GM12892 (cell line): Measurements from ENCODE around the gene LHFPL6.

Experiments used
- DNase-seq: peaks from one replicate; pipeline ENCODE4 v3.0.0; 2011; ENCODE audit not compliant: insufficient read length
- FAIRE-seq: peaks from 2 replicates; lab custom pipeline; 2011; peaks lifted over from hg19 to GRCh38; lab: Jason Lieb, UNC
- POLR2A ChIP-seq: IDR thresholded peaks from 2 replicates; pipeline ENCODE4 v1.6.1; 2011; ENCODE audit warnings: low read depth, low read length, control low read depth
- POLR2AphosphoS5 ChIP-seq: IDR thresholded peaks from 2 replicates; pipeline ENCODE4 v1.6.1; 2011; ENCODE audit warnings: low read depth, low read length, control low read depth
- TAF1 ChIP-seq: IDR thresholded peaks from 2 replicates; pipeline ENCODE4 v1.6.1; 2011; ENCODE audit warnings: low read depth, mild to moderate bottlenecking, control low read depth, low read length, borderline replicate concordance

The LHFPL6 gene

DNA sequence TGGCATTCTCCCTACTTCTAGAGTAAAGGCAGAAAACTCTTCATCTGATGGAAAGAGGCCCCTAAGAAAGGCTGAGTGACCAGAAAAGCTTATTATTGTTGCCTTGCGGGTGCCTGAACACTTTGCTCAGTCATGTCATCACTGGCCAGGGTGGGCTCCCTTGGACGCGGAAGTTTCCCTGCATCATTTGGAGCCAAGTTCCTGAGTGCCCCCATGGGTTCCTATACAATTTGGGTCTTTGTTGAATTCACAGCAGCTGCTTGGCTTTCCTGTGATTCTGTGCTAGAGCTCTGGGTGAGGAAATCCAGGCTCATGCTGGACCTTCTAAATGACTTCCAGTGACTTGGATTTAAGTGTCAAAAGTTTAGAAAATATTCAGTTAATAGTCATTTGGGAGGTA is 232.9 kb downstream of the LHFPL6 start:
- DNase-seq, result no peak
- TF ChIP-seq TAF1 (no peak), POLR2AphosphoS5 (no peak)
- no peak for FAIRE-seq

DNA sequence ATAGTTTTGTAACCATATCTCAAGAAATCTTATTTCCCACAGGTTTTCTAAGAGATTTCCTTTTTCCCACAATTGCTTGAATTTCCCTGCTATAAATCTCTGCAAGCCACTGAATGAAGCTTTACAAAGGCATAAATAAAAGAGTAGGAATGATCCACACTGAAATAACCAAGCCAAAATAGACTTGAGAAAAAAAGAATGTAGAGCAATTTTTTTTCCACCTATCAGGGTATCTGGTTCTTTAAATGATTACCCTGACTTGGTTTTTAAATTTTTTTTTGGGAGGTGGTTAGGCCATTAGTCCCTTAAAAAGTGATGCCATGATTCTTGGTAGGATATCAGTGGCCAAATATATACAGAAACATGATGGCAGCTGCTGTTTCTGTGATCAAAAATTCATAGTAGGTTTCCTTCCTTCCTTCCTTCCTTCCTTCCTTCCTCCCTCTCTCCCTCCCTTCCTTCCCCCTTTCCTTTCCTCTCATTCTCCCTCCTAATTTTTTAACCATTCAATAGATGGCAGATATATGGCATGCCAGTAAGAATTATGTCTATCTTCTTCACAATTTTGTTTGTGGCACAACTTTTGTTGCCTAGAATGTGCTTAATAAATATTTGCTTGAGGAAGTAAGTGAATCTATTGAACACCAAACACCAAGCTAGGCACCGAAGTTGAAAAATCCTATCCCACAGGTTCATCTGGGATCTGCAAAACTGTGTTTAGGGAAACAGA is 233.7 kb downstream of the LHFPL6 start:
- no peak for DNase-seq
- FAIRE-seq, result no peak
- TF ChIP-seq POLR2AphosphoS5 (no peak), POLR2A (no peak), TAF1 (no peak)

DNA sequence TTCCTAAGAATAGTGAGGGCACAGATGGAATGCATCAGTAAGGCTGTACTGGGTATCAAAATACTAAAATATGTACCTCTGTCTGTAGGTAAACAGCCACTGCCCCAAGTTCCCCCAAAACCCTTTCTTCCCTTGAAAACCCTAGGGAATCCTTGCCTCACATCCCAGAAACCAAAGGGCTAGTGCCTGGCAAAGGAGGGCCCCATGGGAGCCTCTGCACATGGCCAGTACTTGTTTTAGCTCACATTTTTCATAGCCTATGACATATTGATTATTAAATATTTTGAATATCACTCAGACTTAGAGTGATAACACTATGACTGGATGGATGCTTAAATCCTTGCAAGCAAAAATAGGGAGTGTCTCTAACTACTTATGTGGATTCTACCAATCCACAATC is 237.1 kb downstream of the LHFPL6 start:
- DNase-seq (no peak), FAIRE-seq (no peak)
- TF ChIP-seq POLR2AphosphoS5, result no peak
- TF ChIP-seq TAF1, result no peak
- no peak for TF ChIP-seq POLR2A

DNA sequence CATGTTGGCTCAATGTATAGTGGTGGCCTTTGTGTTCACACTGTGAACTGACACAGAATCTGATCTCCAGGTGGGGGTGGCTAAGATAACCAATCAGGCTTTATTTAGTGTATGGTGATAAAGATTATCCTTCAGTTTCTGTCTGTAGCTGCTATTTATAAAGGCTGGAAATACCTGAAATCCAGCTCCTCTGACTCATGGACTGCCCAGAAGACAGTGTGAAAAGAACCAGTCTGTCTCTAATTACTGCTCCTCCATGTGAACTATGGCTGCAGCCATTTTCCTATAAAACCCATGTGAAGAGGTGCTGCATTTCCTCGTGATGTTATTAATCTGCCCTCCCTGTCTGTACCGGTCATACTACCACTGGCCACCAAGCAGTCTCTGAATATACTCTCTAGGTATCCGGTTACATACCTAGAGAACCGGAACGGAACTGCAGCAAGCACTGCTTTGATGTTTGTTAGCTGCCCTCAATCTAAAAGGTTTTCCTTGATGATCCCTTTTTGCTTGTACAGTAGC is 238.0 kb downstream of the LHFPL6 start:
- no peak for TF ChIP-seq POLR2AphosphoS5
- FAIRE-seq (no peak), DNase-seq (no peak)

DNA sequence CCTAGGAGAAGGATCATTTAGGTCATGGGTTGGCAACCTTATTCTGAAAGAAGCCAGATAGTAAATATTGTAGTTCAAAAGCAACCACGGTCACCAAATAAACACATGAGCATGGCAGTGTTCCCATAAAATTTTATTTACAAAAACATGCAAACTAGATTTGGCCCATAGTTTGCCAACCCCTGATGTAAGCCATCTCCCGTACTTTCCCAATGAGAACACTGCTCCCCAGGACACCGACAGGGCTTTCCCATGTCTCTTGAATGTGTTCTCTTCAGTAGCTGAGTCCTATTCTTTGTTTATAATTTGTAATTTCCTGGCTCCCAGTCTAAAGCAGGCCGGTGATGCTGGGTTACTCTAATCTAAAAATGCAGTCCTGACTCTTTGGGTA is 239.6 kb downstream of the LHFPL6 start:
- no peak for TF ChIP-seq TAF1
- TF ChIP-seq POLR2A, result no peak
- no peak for TF ChIP-seq POLR2AphosphoS5
- DNase-seq (no peak), FAIRE-seq (no peak)

DNA sequence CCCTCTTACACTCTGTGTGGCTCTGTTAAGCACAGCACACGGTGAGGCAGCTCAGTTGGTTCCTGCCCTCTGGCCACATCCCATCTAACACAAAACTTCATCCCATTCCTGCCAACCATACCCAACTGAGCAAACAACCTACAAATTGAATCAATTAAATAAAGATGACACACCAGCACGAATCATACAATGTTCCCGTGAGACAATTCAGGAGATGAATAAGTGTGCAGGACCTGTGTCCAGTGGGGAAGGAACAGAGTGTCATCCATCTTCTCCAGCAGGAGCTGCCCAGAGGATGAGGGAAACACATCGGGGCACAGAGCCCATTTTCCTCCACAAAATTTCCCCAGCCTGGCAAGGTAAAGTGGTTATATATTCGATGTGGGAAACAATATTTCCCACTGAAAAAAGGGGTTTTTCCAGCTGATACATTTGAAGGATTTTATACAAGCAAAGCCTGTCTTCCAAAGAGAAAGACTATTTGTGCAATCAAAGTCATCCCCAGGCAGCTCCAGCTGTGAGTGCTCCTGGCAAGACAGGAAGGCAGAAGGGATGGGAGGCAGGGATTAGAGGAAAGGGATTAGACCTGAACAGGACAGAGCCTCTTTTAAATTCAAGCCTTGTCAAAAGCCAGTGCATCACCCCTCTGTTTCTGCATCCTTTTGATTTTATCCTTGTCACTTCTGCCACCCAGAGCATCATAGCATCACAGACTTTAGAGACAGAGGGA is 240.2 kb downstream of the LHFPL6 start:
- DNase-seq (no peak), FAIRE-seq (no peak)
- TF ChIP-seq POLR2AphosphoS5 (no peak), TAF1 (no peak), POLR2A (no peak)

DNA sequence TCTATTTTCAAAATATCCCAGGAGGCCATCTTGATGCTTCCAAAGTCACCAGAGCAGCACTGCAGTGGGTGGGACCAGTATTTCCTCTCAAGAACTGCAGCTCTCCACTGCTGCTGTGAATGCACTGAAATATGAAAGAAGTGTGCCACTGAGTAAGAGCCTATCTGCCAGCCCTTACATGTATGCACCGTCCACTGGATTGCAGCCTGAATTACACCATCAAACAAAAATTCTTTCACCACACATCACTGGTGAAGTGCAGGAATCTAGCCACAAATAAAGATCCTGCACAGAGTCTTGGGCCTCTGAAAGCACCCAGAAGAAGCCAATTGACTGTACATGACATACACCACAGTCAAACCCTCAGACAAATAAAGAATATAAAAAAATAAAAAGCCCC is 249.0 kb downstream of the LHFPL6 start:
- FAIRE-seq, result no peak
- TF ChIP-seq TAF1 (no peak), POLR2AphosphoS5 (no peak), POLR2A (no peak)
- no peak for DNase-seq

DNA sequence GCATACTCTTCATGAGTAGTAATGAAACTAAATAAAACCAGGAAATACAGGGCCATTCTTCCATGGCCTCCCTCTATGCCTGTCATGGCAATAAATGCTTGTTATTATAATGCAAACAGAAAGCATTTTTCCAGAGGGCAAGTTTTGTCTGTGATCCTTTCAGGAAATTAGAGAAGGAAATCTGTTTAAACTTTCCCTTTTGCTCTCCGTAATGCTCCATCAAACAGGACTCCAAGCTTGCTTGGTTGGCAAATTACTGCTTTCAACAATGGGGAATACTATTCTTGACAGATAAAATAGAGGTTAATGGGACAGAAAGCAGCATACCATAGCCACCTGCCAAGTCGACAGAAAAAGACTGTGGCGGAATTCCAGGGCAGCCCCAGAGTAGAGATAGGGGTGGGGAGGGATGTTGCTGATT is 252.5 kb downstream of the LHFPL6 start:
- DNase-seq (no peak), FAIRE-seq (no peak)
- no peak for TF ChIP-seq POLR2AphosphoS5
- no peak for TF ChIP-seq POLR2A
- no peak for TF ChIP-seq TAF1

DNA sequence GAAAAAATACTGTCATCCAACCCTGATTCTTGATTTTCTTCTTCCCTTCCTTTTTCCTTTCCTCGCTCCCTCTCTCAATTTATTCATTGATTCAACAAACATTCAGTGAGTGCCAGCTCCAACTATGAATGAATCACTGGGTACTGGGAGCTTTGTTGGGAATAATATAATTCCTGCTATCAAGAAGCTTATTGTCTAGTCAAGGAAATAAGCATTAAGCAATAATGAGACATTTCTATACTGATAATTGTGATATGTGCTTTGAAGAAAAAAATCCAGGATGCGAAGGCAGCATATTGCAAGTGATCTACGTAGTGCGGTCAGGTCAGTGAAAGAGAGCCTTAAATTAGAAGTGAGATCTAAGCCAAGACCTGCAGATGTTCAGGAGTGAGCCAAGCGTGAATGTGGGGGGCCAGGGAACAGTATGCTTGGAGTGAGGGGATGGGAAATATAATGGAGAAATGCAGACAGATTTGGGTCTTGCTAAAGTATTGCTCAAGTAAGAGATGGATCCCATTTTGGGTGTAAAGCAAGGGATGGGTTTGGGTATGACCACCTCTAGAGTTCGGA is 253.5 kb downstream of the LHFPL6 start:
- TF ChIP-seq POLR2A (no peak), TAF1 (no peak)
- FAIRE-seq (no peak), DNase-seq (no peak)

DNA sequence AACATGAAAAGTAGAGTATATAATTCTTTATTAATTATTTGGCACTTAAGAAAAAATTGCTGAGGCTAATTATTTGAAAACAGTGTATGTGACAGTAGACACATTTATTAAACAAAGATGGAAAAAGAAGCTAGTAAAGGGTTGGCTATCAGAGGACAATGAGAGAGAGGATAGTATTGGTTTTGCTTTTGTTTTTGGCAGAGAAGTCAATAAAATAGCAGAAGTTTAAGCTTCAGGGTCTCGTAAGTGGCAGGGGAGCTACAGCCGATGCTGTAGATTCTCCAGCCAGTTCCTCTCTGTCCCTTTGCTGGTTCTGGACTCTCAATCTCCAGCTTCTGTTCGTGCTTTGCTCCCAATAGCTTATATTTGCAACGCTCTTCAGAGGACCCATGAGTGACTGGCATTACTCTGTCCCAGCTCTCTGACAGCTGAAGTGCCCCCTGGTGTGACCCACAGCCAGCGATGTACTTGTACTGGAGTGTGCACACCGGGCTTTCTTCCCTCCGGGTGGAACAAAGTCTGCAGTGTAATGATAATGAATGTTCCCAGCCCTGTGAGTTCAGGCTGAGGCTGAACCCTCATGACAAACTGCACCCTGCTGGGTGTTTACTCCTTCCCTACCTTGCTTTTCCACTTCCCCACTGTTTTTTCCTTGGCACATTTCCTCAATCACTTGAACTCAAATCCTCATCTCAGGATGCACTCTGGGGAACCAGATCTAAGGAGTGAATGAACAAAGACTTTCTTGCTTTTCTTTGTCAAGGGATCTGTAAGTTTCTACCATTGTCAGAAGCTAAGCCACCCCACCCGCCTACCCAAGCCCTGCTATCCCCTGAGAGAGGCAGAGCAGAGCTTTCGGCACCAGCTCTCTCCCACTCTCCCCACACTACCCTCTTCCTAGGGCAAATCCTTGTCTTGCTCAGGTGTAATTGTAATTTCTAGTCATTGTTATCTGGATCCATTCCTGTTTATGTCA is 254.8 kb downstream of the LHFPL6 start:
- FAIRE-seq (no peak), DNase-seq (no peak)
- no peak for TF ChIP-seq TAF1
- TF ChIP-seq POLR2AphosphoS5, result no peak
- no peak for TF ChIP-seq POLR2A

DNA sequence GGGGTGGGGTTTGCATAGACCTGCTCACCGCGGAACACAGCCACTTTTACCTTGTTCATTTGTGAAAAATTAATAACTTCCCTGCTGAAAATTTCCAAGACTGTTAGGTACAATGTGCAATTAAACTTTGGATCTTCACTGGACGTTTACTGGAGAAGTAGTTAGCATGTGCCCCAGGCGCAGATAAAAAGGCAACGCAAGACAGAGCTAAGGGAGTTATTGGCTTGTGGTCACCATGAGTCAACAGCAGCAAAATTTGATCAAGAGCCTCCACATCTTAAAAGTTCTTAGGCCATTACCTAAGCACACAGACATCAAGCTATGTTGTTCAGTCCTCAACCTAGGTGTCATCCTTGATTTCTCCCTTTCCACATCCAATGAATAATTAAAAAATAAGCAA is 257.0 kb downstream of the LHFPL6 start:
- FAIRE-seq (no peak), DNase-seq (no peak)
- TF ChIP-seq TAF1 (no peak), POLR2A (no peak), POLR2AphosphoS5 (no peak)
